ENCODE measurements around the gene RHOBTB3.
A peak's percentile ranks its signal among the peaks of the same experiment; 100 is the strongest.

The RHOBTB3 gene

DNA sequence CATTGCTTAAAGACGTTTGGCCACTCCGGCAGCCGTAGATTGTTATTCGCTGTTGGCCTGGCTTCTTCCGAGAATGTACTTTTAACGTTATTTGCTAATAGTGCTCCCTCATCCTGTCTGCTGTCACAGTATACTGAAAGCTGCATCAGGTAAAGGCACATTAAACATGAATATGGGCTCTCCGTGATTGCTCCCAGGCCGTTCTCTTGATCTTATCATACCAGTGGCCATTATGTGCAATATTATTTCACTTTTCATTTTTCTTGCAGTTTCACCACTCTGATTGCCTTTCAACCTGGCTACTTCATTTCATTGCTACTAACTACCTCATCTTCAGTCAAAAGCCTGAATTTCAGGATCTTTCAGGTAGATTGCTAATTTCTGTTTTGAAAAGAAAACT is 57.4 kb downstream of the RHOBTB3 start:
- Mint-ChIP-seq H3K4me1 (peaks cover 6% of the 10 kb centered on the region), H3K27me3 (no peaks in the 10 kb centered on the region), H3K27ac (ENCODE audit: low read depth) (no peak overlapping the region), H3K4me3 (no peak overlapping the region), H3K9me3 (no peaks in the 10 kb centered on the region), H3K36me3 (ENCODE audit: insufficient read depth) (peaks cover 1% of the 10 kb centered on the region)
- ATAC-seq (replicated peaks; ENCODE audit: extremely low read depth, poor library complexity, severe bottlenecking) (no peak), DNase-seq (ENCODE audit: low spot score in 2 of 2) (no peak)

DNA sequence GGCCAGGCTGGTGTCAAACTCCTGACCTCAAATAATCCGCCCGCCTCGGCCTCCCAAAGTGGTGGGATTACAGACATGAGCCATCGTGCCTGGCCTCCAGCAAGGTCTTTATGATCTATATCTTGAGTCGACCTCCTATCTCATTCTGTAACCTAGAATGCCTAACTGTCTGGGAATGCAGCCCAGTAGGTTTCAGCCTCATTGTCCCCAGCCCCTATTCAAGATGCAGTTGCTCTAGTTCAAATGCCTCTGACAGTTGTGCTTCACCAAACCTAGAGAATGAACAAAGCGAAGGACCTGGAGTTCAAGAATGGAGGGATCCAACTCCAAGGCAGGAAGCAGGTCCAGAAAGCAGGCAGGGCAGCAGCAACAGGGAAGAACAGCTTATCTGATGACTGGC is 60.6 kb downstream of the RHOBTB3 start:
- Mint-ChIP-seq H3K27me3 (no peaks in the 10 kb centered on the region), H3K27ac (ENCODE audit: low read depth) (no peak overlapping the region), H3K4me3 (no peak overlapping the region), H3K9me3 (no peaks in the 10 kb centered on the region), H3K4me1 (no peaks in the 10 kb centered on the region), H3K36me3 (ENCODE audit: insufficient read depth) (no peaks in the 10 kb centered on the region)
- DNase-seq (ENCODE audit: low spot score in 2 of 2) (no peak), ATAC-seq (replicated peaks; ENCODE audit: extremely low read depth, poor library complexity, severe bottlenecking) (no peak)

DNA sequence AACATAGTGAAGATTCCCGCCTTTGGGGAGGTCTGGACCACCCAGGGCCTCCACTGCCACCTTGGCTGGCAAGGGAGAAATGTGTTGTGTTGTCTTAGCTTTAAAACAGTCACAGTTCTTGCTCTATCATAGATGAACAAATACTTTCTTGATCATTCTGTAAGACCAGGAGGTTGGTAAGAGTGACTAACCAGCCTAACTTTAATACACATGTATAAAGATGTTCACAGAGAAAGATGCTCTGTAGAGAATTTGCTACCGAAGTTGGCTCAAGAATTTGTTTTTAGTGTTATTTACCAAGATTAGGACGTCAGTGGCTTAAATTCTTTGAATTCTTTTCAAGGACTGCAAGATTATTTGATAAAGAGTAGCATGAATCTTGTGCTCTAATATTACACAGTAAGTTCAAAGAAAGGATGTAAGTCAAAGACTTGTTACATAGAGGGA is 63.0 kb downstream of the RHOBTB3 start:
- H3K9me3 Mint-ChIP-seq, result no peaks in the 10 kb centered on the region
- ATAC-seq (replicated peaks; ENCODE audit: extremely low read depth, poor library complexity, severe bottlenecking) (no peak), DNase-seq (ENCODE audit: low spot score in 2 of 2) (no peak)
- no peaks in the 10 kb centered on the region for H3K36me3 Mint-ChIP-seq (ENCODE audit: insufficient read depth)
- H3K4me1 Mint-ChIP-seq, result no peaks in the 10 kb centered on the region
- no peaks in the 10 kb centered on the region for H3K27me3 Mint-ChIP-seq
- H3K4me3 Mint-ChIP-seq, result no peak overlapping the region
- no peak overlapping the region for H3K27ac Mint-ChIP-seq (ENCODE audit: low read depth)

DNA sequence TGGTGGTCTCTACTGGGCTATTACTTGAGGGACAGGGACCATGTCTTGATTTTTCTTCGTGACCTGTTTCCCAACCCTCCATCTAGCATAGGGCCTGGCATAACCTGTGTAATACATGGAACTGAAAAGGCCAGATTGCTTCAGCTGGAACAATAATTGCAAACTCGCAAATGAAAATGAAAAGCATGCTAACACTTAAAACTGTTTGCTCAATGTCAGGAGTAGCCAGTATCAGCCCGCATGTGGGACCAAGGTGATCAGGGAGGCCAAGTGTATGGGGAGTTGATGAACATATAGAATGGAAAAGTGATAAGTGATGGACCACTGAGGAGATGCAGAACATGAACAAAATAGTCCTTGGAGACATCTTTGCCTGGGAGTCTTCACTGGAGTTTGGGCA is 66.2 kb downstream of the RHOBTB3 start:
- Mint-ChIP-seq H3K27me3 (no peaks in the 10 kb centered on the region), H3K4me1 (no peaks in the 10 kb centered on the region), H3K9me3 (no peaks in the 10 kb centered on the region), H3K4me3 (no peak overlapping the region), H3K27ac (ENCODE audit: low read depth) (no peak overlapping the region), H3K36me3 (ENCODE audit: insufficient read depth) (no peaks in the 10 kb centered on the region)
- DNase-seq (ENCODE audit: low spot score in 2 of 2) (no peak), ATAC-seq (replicated peaks; ENCODE audit: extremely low read depth, poor library complexity, severe bottlenecking) (no peak)

DNA sequence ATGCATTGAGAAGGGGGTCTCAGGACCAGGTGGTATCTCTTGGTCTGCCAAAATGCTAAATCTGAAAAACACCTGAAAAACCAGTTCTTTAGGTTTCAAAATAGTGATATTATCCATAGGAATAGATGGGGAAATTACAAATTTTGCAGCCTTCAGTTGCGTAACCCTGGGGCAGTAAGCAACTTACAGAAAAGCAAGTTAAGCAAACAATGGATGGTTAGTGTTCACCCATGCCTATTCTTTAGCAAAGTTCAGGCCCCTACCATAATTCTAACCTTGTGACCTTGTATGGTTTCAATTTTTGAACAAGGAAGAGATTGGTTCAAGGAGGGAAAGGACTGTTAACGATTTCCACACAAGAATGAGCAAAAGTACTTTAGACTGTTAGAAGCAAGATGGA is 66.9 kb downstream of the RHOBTB3 start:
- H3K36me3 Mint-ChIP-seq (ENCODE audit: insufficient read depth), result no peaks in the 10 kb centered on the region

DNA sequence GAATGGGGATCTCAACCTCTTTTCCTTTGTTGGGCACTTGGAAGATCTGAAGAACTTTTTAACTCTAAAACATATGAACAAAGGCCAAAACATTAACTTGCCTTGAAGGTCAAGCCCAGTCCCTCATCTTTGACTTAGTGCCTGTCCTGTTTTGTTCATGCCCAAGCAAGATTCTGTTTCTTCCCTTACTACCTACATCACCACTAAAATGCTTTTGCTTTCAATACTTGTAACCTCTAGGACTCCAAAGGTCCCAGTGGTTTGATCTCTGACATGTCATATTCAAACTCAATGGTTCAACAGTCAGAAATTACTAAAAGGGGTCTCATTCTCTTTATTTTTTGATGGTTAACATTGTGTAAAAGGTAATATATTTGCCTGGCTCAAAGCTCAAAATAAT is 67.4 kb downstream of the RHOBTB3 start:
- no peak for DNase-seq (ENCODE audit: low spot score in 2 of 2)
- no peaks in the 10 kb centered on the region for H3K9me3 Mint-ChIP-seq
- H3K4me3 Mint-ChIP-seq, result no peak overlapping the region
- no peak overlapping the region for H3K27ac Mint-ChIP-seq (ENCODE audit: low read depth)
- H3K4me1 Mint-ChIP-seq, result no peaks in the 10 kb centered on the region
- H3K27me3 Mint-ChIP-seq, result no peaks in the 10 kb centered on the region
- ATAC-seq (replicated peaks; ENCODE audit: extremely low read depth, poor library complexity, severe bottlenecking), result no peak
- no peaks in the 10 kb centered on the region for H3K36me3 Mint-ChIP-seq (ENCODE audit: insufficient read depth)

More for the DNA sequence above, 66.9 kb downstream of the RHOBTB3 start:
- DNase-seq (ENCODE audit: low spot score in 2 of 2) (no peak), ATAC-seq (replicated peaks; ENCODE audit: extremely low read depth, poor library complexity, severe bottlenecking) (no peak)
- H3K27ac Mint-ChIP-seq (ENCODE audit: low read depth), result no peak overlapping the region
- H3K27me3 Mint-ChIP-seq, result no peaks in the 10 kb centered on the region
- no peaks in the 10 kb centered on the region for H3K9me3 Mint-ChIP-seq
- no peak overlapping the region for H3K4me3 Mint-ChIP-seq
- H3K4me1 Mint-ChIP-seq, result no peaks in the 10 kb centered on the region

DNA sequence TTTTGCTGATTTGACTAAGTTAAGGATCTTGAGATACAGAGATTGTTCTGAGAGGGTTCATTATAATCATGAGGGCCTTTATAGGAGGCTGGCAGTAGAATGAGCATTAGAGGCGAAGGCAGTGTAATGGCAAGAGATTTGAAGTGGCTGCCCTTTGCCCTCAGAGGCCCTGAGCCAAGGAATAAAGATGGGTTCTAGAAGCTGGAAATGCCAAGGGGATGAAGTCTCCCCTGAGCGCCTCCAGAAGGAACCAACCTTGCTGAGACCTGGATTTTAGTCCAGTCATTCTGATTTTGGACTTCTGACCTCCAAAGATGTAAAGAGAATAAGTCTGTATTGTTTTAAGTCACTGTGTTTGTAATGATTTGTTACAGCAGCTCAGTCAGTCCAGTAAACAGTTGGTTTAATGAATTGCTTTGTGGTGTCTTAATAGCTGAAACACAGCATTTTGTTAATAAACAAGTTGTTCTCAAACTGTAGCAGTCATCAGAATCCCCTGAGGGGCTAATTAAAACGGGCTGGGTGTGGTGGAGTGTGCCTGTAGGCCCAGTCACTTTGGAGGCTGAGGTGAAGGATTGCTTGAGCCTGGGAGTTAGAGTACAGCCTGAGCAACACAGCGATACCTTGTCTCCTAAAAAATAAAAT is 68.2 kb downstream of the RHOBTB3 start:
- DNase-seq (ENCODE audit: low spot score in 2 of 2), result no peak
- H3K27ac Mint-ChIP-seq (ENCODE audit: low read depth), result no peak overlapping the region
- no peak overlapping the region for H3K4me3 Mint-ChIP-seq
- H3K27me3 Mint-ChIP-seq, result no peaks in the 10 kb centered on the region
- H3K36me3 Mint-ChIP-seq (ENCODE audit: insufficient read depth), result no peaks in the 10 kb centered on the region
- H3K9me3 Mint-ChIP-seq, result no peaks in the 10 kb centered on the region
- no peak for ATAC-seq (replicated peaks; ENCODE audit: extremely low read depth, poor library complexity, severe bottlenecking)
- H3K4me1 Mint-ChIP-seq, result no peaks in the 10 kb centered on the region

DNA sequence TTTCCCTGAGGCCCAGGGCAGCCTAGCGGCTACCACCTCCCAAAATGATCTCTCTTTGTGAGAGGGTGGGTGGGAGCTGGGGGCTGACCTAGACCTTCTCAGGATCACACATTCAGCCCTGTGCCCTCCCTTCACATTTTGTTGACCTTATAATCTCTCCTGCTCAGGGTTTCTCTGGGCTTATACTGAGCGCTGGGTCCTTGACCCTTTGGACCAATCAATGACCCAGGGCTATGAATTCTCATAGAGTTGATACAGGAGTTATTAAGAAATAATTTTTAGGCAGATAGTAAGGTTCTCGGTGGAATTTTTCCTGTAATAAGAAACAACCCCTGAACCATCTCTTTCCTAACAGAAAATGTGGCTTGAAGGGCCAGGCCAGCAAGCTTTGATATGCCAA is 69.4 kb downstream of the RHOBTB3 start:
- peaks cover 1% of the 10 kb centered on the region for H3K36me3 Mint-ChIP-seq (ENCODE audit: insufficient read depth)
- no peak overlapping the region for H3K27ac Mint-ChIP-seq (ENCODE audit: low read depth)
- H3K9me3 Mint-ChIP-seq, result no peaks in the 10 kb centered on the region
- H3K4me1 Mint-ChIP-seq, result no peaks in the 10 kb centered on the region
- H3K4me3 Mint-ChIP-seq, result no peak overlapping the region
- H3K27me3 Mint-ChIP-seq, result no peaks in the 10 kb centered on the region
- ATAC-seq (replicated peaks; ENCODE audit: extremely low read depth, poor library complexity, severe bottlenecking) (no peak), DNase-seq (ENCODE audit: low spot score in 2 of 2) (no peak)

DNA sequence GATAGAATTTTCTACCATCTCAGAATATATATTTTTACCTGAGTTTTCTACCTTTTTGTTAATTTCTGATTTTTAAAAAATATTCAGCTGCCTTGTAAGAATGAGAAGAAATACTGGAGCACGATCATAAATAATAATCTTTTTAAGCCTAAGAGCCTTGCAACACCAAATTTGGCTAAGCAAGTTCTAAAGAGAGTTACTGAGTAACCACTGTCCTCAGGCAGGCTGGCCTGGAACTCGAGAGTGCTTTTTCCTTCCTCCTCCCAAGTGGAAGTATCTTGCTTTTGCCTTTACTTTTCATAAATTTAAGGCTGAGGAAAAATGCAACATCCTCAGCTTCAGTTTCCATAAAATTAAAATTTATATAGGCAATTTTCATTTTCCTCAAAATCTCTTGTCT is 70.4 kb downstream of the RHOBTB3 start:
- H3K27ac Mint-ChIP-seq (ENCODE audit: low read depth), result no peak overlapping the region
- DNase-seq (ENCODE audit: low spot score in 2 of 2), result no peak

DNA sequence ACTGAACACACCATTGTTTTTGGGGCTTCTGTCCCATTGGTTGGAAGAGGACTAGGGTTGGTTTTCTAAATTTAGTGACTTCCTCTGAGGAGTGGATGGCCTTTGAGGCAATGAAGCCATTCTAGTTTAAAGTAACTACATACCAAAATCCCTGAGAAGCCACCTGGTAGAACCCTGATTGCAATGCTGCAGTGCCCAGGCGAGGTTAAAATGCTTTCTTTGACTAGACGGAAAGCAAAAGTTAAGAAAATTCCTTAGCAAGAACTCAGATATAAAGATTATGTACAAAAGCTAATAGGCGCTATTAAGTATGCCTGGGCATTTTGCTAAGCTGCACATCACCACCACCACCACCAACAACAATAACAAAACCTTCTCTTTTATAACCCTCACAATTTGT is 70.8 kb downstream of the RHOBTB3 start:
- Mint-ChIP-seq H3K4me1 (no peaks in the 10 kb centered on the region), H3K36me3 (ENCODE audit: insufficient read depth) (peaks cover 3% of the 10 kb centered on the region), H3K27ac (ENCODE audit: low read depth) (no peak overlapping the region), H3K27me3 (no peaks in the 10 kb centered on the region), H3K9me3 (no peaks in the 10 kb centered on the region), H3K4me3 (no peak overlapping the region)
- DNase-seq (ENCODE audit: low spot score in 2 of 2), result no peak
- no peak for ATAC-seq (replicated peaks; ENCODE audit: extremely low read depth, poor library complexity, severe bottlenecking)

More for the DNA sequence above, 70.4 kb downstream of the RHOBTB3 start:
- peaks cover 3% of the 10 kb centered on the region for H3K36me3 Mint-ChIP-seq (ENCODE audit: insufficient read depth)
- no peak for ATAC-seq (replicated peaks; ENCODE audit: extremely low read depth, poor library complexity, severe bottlenecking)
- H3K9me3 Mint-ChIP-seq, result no peaks in the 10 kb centered on the region
- no peak overlapping the region for H3K4me3 Mint-ChIP-seq
- H3K27me3 Mint-ChIP-seq, result no peaks in the 10 kb centered on the region
- H3K4me1 Mint-ChIP-seq, result no peaks in the 10 kb centered on the region

DNA sequence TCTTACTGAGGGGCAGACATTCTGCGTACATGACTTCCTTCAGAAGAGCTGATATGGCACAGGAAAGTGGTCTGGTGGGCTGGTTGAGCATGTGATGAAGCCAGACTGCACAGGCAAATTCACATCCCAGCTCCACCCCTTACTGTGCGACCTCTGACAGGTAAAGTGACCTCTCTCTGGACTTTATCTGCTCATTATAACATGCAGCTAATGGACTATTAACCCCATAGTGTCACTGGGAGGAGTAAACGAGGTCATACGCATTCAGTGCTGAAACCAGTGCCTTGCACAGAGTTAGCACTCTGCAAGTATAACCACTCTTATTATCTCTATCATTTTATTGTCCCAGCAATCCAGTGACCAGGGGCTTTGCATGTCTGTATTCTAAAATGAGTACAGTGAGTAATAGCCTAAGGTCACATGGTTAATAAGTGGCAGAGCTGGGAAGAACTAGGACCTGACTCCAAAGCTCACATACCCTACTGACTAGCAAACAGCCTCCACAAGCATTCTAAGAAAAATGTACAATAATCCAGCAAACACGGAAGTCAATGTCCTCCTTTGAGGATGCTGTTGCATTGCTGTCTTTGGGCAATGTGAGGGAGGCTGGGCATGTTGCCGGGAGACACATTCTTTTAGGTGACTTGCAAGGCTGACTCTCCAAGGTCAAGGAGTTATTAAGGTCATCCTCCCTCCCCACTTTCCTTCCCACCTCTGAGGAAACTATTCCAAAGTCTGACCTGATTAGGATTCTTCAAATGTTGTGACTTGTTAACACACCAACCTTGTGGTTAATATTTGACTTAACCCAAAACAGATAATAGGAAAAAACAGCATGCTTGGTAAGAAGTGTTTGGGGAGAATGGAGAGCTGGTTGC is 72.4 kb downstream of the RHOBTB3 start:
- Mint-ChIP-seq H3K9me3 (no peaks in the 10 kb centered on the region), H3K27me3 (no peaks in the 10 kb centered on the region), H3K4me3 (no peak overlapping the region), H3K27ac (ENCODE audit: low read depth) (peak overlapping the region; percentile 86), H3K36me3 (ENCODE audit: insufficient read depth) (peaks cover 3% of the 10 kb centered on the region), H3K4me1 (peaks cover 8% of the 10 kb centered on the region)
- DNase-seq (ENCODE audit: low spot score in 2 of 2), result no peak
- no peak for ATAC-seq (replicated peaks; ENCODE audit: extremely low read depth, poor library complexity, severe bottlenecking)

DNA sequence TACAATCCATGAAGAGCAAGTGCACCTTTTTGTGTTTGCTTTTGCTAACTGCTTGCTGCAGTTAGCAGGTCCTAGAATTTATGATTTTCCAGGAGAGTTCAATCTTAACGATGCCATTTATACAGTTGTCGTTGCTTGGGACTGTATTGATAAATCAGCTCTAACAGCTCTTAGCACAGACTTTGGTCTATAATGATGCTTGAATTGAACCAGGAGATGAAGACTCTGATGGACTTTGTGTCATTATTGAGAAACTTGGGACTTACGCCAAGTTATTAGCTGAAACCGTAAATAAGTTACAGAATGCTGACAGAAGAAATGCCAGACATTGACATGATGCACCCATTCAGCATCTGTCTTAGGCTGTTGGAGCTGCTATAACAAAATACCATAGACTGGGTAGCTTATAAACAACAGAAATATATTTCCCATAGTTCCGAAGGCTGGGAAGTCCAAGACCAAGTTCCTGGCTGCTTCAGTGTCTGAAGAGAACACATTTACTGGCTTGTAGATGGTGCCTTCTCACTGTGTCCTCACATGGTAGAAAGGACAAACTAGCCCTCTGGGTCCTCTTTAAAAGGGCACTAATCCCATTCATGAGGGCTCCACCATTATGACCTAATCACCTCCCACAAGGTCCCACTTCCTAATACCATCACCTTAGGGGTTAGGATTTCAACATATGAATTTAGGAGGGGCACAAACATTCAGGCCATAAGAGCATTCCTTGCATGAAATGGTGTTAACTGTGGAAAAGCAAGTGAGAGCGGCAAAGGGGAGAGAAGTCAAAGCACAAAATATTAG is 73.8 kb downstream of the RHOBTB3 start:
- Mint-ChIP-seq H3K36me3 (ENCODE audit: insufficient read depth) (peaks cover 6% of the 10 kb centered on the region), H3K27me3 (no peaks in the 10 kb centered on the region), H3K4me1 (peaks cover 22% of the 10 kb centered on the region), H3K27ac (ENCODE audit: low read depth) (no peak overlapping the region), H3K9me3 (no peaks in the 10 kb centered on the region), H3K4me3 (no peak overlapping the region)
- ATAC-seq (replicated peaks; ENCODE audit: extremely low read depth, poor library complexity, severe bottlenecking), result no peak
- DNase-seq (ENCODE audit: low spot score in 2 of 2), result no peak

Data from central memory CD8-positive, alpha-beta T cell (primary cell).